GM12872 (cell line): ENCODE results near the gene FAR1.

Source experiments
- TF ChIP-seq, protein P1 (sequence below): IDR thresholded peaks from 3 replicates; pipeline ENCODE4 v1.5.1; 2011; ENCODE audit warnings: low read depth, mild to moderate bottlenecking, low read length, moderate library complexity; ENCODE audit not compliant: insufficient read depth

FAR1 gene

DNA sequence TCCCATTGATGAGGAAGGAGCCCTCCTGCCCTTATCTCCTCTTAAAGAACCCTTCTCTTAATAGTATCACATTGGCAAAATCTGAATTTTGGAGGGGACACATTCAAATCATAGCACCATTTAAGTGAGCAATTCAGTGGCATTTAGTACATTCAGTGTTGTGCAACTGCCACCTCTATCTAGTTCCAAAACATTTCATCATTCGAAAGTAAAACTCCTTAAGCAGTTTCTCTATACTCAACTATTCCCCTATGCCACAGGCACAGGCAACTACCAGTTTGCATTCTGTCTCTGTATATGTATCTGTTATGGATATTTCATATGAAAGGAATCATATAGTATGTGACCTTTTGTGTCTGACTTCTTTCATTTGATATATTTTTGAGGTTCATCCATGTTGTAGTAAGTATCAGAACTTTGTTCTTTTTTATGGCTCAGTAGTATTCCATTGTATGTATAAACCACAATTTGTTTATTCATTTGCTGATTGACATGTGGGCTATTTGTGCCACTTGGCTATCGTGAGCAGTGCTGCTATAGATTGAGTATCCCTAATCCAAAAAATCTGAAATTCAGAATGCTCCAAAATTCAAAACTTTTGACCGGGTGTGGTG, 22.9 kb downstream of the FAR1 start:
- TF ChIP-seq, protein P1, sequence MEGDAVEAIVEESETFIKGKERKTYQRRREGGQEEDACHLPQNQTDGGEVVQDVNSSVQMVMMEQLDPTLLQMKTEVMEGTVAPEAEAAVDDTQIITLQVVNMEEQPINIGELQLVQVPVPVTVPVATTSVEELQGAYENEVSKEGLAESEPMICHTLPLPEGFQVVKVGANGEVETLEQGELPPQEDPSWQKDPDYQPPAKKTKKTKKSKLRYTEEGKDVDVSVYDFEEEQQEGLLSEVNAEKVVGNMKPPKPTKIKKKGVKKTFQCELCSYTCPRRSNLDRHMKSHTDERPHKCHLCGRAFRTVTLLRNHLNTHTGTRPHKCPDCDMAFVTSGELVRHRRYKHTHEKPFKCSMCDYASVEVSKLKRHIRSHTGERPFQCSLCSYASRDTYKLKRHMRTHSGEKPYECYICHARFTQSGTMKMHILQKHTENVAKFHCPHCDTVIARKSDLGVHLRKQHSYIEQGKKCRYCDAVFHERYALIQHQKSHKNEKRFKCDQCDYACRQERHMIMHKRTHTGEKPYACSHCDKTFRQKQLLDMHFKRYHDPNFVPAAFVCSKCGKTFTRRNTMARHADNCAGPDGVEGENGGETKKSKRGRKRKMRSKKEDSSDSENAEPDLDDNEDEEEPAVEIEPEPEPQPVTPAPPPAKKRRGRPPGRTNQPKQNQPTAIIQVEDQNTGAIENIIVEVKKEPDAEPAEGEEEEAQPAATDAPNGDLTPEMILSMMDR, result no peak

DNA sequence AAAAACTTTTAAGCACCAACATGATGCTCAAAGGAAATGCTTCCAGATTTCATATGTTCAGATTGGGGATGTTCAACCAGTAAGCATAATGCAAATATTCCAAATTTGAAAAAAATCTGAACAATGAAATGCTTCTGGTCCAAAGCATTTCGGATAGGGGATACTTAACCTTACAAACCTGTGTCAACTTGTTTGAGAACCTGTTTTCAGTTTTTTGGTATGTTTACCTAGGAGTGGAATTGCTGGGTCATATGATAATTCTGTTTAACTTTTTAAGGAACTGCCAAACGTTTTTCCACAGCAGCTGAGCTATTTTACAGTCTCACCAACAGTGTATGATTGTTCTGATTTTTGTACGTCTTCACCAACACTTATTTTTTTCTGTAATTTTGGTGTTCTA, 23.7 kb downstream of the FAR1 start:
- TF ChIP-seq, protein P1, result no peak

- TF ChIP-seq, protein P1, result no peak
Observed at GRCh38 chr11:13694115-13694514, 25.6 kb downstream of the FAR1 start.

DNA sequence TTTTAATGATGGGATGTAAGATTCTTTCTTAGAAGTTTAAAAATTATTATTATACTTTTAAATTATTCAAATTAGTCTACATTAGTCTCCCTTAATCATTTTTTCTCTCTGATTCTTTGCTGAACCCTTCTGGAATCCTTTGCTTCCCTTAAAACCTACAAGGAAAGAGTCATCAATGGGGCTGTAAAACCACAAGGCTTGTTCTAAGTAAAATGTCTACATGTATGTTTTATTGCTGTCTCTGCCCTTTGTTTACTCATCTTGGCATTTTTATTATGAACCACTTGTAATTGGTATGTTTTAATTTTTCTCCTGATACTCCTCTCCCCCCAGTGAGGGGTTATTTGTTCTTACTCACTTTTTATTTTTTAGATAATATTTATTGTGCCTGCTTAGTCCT, 27.4 kb downstream of the FAR1 start:
- TF ChIP-seq, protein P1, result no peak

DNA sequence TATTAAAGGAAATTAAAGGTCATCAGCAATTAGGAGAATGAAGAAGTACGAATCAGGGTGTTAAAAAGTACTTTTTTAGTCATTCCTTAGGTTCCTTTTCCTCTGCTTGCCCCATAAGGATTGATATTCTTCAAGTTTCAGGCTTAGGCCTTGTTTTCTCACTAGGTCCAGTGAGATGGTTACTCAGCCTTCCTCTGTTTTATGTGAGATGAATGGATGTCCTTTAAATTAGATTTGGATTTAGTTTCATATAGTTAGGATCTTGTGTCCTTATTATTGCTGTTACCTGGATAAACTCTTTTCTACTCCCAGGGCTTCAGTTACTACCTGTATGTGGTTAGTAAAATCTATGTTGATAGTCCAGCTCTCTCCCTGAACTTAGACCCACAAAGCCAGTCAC, 29.2 kb downstream of the FAR1 start:
- TF ChIP-seq, protein P1, result no peak

DNA sequence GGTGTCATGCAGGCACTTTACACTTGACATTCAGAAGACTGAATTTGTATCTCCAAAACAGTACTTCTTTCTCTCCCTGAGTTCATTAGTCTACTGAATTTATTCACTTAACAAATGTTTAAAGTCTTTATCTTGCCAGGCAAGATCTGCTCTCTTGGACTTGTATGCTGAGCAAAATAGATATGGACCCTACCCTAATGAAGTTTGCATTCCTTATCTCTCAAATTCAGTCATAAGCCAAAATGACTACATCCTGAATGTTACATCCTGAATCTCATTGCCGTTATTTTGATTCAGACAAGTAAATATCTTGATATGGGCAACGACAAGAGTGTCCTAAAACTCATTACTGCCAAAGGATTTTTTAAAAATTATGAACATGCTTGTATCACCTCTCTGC, 29.7 kb downstream of the FAR1 start:
- TF ChIP-seq, protein P1, result no peak

- TF ChIP-seq, protein P1, result no peak
Observed at GRCh38 chr11:13699041-13699440, 30.6 kb downstream of the FAR1 start.

DNA sequence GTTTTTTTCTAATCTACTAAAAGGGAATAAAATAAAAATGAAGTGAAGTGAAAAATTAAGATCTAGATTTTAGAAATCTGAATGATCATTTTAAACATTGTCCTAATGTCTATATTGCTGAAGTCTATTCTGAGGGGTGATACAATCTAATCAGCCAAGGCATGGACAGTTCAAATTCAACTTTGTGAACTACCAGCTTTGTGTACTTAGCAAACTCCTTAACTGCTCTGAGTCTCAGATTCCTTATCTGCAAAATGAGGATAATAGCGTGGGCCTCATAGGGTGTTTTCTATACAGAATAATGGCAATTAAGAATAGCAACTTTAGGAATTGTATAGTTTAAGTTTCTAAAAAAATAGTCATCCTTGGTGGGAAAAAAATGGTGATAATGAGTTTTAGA, 31.4 kb downstream of the FAR1 start:
- TF ChIP-seq, protein P1, result no peak
